GM19468 (cell line): ENCODE results near the gene KCNN3.

Experiments
- ATAC-seq: cut with Tn5 transposase; IDR thresholded peaks from one replicate; pipeline ENCODE4 v1.9.1; 2021; ENCODE audit warnings: mild to moderate bottlenecking, moderate library complexity, moderate number of reproducible peaks; ENCODE audit not compliant: unreplicated experiment; ENCODE audit errors: extremely low read depth

KCNN3 gene

GRCh38 chr1:154822233-154822632 lies 47.8 kb downstream of the KCNN3 start:
- no peak for ATAC-seq

- no peak for ATAC-seq
Measured at GRCh38 chr1:154821083-154821482, 49.0 kb downstream of the KCNN3 start.

GRCh38 chr1:154820646-154821045 lies 49.4 kb downstream of the KCNN3 start:
- no peak for ATAC-seq

GRCh38 chr1:154819628-154820590 lies 50.2 kb downstream of the KCNN3 start:
- no peak for ATAC-seq

- no peak for ATAC-seq
Measured at GRCh38 chr1:154818911-154819310, 51.2 kb downstream of the KCNN3 start.

GRCh38 chr1:154816937-154817336 lies 53.1 kb downstream of the KCNN3 start:
- no peak for ATAC-seq

GRCh38 chr1:154816369-154816768 lies 53.7 kb downstream of the KCNN3 start:
- no peak for ATAC-seq

- no peak for ATAC-seq
Measured at GRCh38 chr1:154813846-154814505, 56.1 kb downstream of the KCNN3 start.

- ATAC-seq: no peak
Measured at GRCh38 chr1:154813300-154813816, 56.7 kb downstream of the KCNN3 start.

- no peak for ATAC-seq
Measured at GRCh38 chr1:154812877-154813276, 57.2 kb downstream of the KCNN3 start.

- no peak for ATAC-seq
Measured at GRCh38 chr1:154810571-154810970, 59.5 kb downstream of the KCNN3 start.

- ATAC-seq: no peak
Measured at GRCh38 chr1:154809436-154810413, 60.4 kb downstream of the KCNN3 start.

GRCh38 chr1:154808909-154809262 lies 61.2 kb downstream of the KCNN3 start:
- ATAC-seq: no peak

- ATAC-seq: no peak
Measured at GRCh38 chr1:154808261-154808908, 61.7 kb downstream of the KCNN3 start.

- peak; percentile 25 for ATAC-seq
Measured at GRCh38 chr1:154807048-154807591, 63.0 kb downstream of the KCNN3 start.

GRCh38 chr1:154806333-154806732 lies 63.7 kb downstream of the KCNN3 start:
- ATAC-seq: no peak

GRCh38 chr1:154802982-154803920 lies 66.8 kb downstream of the KCNN3 start:
- ATAC-seq: no peak

GRCh38 chr1:154802336-154802969 lies 67.6 kb downstream of the KCNN3 start:
- no peak for ATAC-seq
